Neuronal stem cell (in vitro differentiated cells): Measurements from ENCODE around the gene PIK3C2B.
"Not testable (repeated sequence)": the region's sequence is repeated elsewhere in the genome, so short reads cannot be mapped to it uniquely, and the experiment has no call there.

ENCODE experiments used
- DNase-seq: peaks from one replicate; pipeline ENCODE4 v3.0.0-alpha.2; 2013; ENCODE audit warnings: low spot score
- H2AFZ ChIP-seq: one replicate; pipeline ENCODE4 v1.6.1; 2013; ENCODE audit warnings: mild to moderate bottlenecking, low read length, inconsistent platforms
- H2AK5ac ChIP-seq: 2 replicates; pipeline ENCODE4 v1.6.1; 2013; ENCODE audit warnings: low read depth, mild to moderate bottlenecking, inconsistent platforms, low read length, moderate library complexity, mixed read lengths
- H2BK120ac ChIP-seq: 2 replicates; pipeline ENCODE4 v1.6.1; 2013; ENCODE audit warnings: low read depth, mild to moderate bottlenecking, inconsistent platforms, low read length, moderate library complexity, mixed read lengths
- H2BK12ac ChIP-seq: one replicate; pipeline ENCODE4 v1.6.1; 2013; ENCODE audit warnings: low read length, inconsistent platforms
- H2BK15ac ChIP-seq: 2 replicates; pipeline ENCODE4 v1.6.1; 2013; ENCODE audit warnings: mild to moderate bottlenecking, low read length, inconsistent platforms, mixed read lengths
- H2BK5ac ChIP-seq: one replicate; pipeline ENCODE4 v1.6.1; 2013; ENCODE audit warnings: inconsistent platforms, mild to moderate bottlenecking, low read length, moderate library complexity
- H3K14ac ChIP-seq: one replicate; pipeline ENCODE4 v1.6.1; 2013; ENCODE audit warnings: low read length, inconsistent platforms
- H3K18ac ChIP-seq: 2 replicates; pipeline ENCODE4 v1.6.1; 2013; ENCODE audit warnings: low read length, inconsistent platforms
- H3K23ac ChIP-seq: 2 replicates; pipeline ENCODE4 v1.6.1; 2013; ENCODE audit warnings: low read depth, mild to moderate bottlenecking, mixed read lengths, low read length, inconsistent platforms; ENCODE audit not compliant: poor library complexity
- H3K27ac ChIP-seq: replicated peaks from 3 replicates; pipeline ENCODE4 v1.5.1; 2013; ENCODE audit warnings: low read length, inconsistent platforms
- H3K27me3 ChIP-seq, 3 experiments: 2 replicates each; pipeline ENCODE4 v1.6.1; 2013; ENCODE audit warnings: low read length in 3 of 3, mild to moderate bottlenecking in 2 of 3, inconsistent platforms in 1 of 3, low read depth in 1 of 3, mixed read lengths in 1 of 3, moderate library complexity in 1 of 3; ENCODE audit not compliant: control insufficient read depth in 3 of 3, insufficient read depth in 3 of 3
- H3K36me3 ChIP-seq, 2 donors: replicated peaks in 1 of 2; 2 replicates each; pipeline ENCODE4 v1.6.1; 2013; ENCODE audit warnings: low read length in 2 of 2; ENCODE audit not compliant: control insufficient read depth in 2 of 2, insufficient read depth in 2 of 2
- H3K4ac ChIP-seq: 2 replicates; pipeline ENCODE4 v1.6.1; 2013; ENCODE audit warnings: inconsistent platforms, mild to moderate bottlenecking, low read length, moderate library complexity
- H3K4me1 ChIP-seq, 2 donors: 1 replicate in 1 of 2; 2 replicates in 1 of 2; pipeline ENCODE4 v1.6.1; 2013; ENCODE audit warnings: low read length in 2 of 2, low read depth in 1 of 2; ENCODE audit not compliant: control insufficient read depth in 2 of 2, insufficient read depth in 1 of 2
- H3K4me2 ChIP-seq: one replicate; pipeline ENCODE4 v1.6.1; 2013; ENCODE audit warnings: mild to moderate bottlenecking, low read length, inconsistent platforms; ENCODE audit not compliant: insufficient read depth, poor library complexity, severe bottlenecking
- H3K4me3 ChIP-seq, 2 donors: 2 replicates each; pipeline ENCODE4 v1.5.1; 2013; ENCODE audit warnings: low read length in 2 of 2, mild to moderate bottlenecking in 2 of 2, inconsistent platforms in 1 of 2, moderate library complexity in 1 of 2
- H3K79me1 ChIP-seq: one replicate; pipeline ENCODE4 v1.6.1; 2013; ENCODE audit warnings: low read depth, mild to moderate bottlenecking, inconsistent platforms, low read length, moderate library complexity
- H3K9ac ChIP-seq: one replicate; pipeline ENCODE4 v1.6.1; 2013; ENCODE audit warnings: mild to moderate bottlenecking, low read depth, low read length, inconsistent platforms; ENCODE audit not compliant: poor library complexity
- H3K9me3 ChIP-seq, 2 donors: replicated peaks in 1 of 2; 2 replicates each; pipeline versions ENCODE3 to v1.6.1; 2013; ENCODE audit warnings: low read length in 2 of 2, mild to moderate bottlenecking in 2 of 2, inconsistent platforms in 1 of 2, low read depth in 1 of 2, mixed read lengths in 1 of 2, moderate library complexity in 1 of 2; ENCODE audit not compliant: control insufficient read depth in 2 of 2, insufficient read depth in 1 of 2
- H4K8ac ChIP-seq: one replicate; pipeline ENCODE4 v1.6.1; 2013; ENCODE audit warnings: low read depth, mild to moderate bottlenecking, inconsistent platforms, low read length, moderate library complexity
- H4K91ac ChIP-seq: one replicate; pipeline ENCODE4 v1.6.1; 2013; ENCODE audit warnings: low read length, low read depth, mild to moderate bottlenecking, inconsistent platforms; ENCODE audit not compliant: poor library complexity
- WGBS, 2 donors: extraction: QIAGEN DNeasy Blood & Tissue Kit; methylation state at CpG; one replicate each; pipeline ENCODE4 v1.1.7; 2013; ENCODE audit warnings: missing lambda C conversion rate in 2 of 2, mixed read lengths in 1 of 2; ENCODE audit not compliant: insufficient read length in 2 of 2, insufficient replicate concordance in 1 of 2; ENCODE audit errors: extremely low coverage in 2 of 2; 5-methylcytosine and 5-hydroxymethylcytosine counted together

Gene PIK3C2B

DNA sequence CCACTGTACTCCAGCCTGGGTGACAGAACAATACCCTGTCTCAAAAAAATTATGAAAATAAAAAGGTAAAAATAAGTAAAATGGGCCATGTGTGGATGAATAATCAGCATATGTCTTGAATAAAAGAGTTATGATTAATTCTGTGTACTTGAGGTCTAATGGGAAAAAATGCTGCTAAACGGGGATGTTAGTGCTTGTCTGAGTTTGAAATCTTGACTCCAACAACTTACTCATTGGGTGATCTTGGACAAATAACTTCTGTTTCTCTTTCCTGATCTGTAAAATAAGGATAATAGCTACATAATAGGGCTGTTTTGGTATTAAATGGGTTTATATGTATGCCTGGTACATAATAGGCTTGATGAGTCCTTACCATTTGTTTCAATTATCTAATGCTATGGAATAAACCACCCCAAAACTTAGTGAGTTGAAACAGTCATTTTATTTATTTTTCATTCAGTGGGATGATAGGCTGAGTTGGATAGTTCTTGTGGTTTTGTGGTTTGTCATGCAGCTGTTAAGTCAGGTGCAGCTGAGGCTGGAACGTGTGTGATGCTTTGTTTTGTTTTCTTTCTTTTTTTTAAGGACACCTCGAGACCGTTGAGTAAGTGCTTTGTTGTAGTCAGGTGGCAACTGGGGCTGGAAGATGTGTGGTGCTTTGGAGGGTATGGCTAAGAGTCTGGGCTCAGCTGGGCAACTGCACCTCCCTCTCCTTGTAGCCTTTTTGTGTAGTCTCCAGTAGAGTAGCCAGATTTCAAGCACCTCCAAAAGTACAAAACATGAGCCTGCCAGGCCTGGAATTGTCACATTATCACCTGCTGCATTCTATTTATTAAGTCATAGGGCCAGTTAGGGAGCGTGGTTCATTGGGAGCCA is 26.5 kb upstream of the PIK3C2B start:
- no peak overlapping the region for H3K18ac ChIP-seq
- no peak overlapping the region for H3K27ac ChIP-seq
- H3K4me2 ChIP-seq: no peak overlapping the region
- H2BK15ac ChIP-seq: no peak overlapping the region
- H3K36me3 ChIP-seq: peaks cover 8 to 70% of the 10 kb centered on the region in 2 donors
- no peak overlapping the region for H4K91ac ChIP-seq
- H3K27me3 ChIP-seq: no peaks in the 10 kb centered on the region
- no peak overlapping the region for H3K4ac ChIP-seq
- H3K4me3 ChIP-seq: no peak overlapping the region
- no peak overlapping the region for H4K8ac ChIP-seq
- no peak overlapping the region for H2BK5ac ChIP-seq
- no CpG with 5 or more reads among the region's 5 CpGs for WGBS, 2 donors
- H2BK12ac ChIP-seq: no peak overlapping the region
- no peak overlapping the region for H3K14ac ChIP-seq
- DNase-seq: no peak
- H2AK5ac ChIP-seq: no peak overlapping the region
- H2AFZ ChIP-seq: no peak overlapping the region
- no peaks in the 10 kb centered on the region for H3K4me1 ChIP-seq
- H3K9me3 ChIP-seq: peaks cover 0 to 19% of the 10 kb centered on the region in 2 donors
- no peak overlapping the region for H3K23ac ChIP-seq
- peaks cover 14% of the 10 kb centered on the region for H3K79me1 ChIP-seq
- H2BK120ac ChIP-seq: no peak overlapping the region
- H3K9ac ChIP-seq: no peak overlapping the region

DNA sequence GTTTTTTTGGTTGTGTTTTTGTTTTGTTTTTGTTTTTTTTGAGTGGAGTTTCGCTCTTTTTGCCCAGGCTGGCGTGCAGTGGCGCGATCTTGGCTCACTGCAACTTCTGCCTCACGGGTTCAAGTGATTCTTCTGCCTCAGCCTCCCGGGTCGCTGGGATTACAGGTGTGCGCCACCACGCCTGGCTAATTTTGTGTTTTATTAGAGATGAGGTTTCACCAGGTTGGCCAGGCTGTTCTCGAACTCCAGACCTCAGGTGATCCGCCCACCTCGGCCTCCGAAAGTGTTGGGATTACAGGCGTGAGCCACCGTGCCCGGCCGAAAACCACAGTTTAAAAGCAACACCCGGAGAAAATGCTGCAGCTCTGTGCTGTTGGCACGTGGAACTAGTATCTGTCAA is 22.8 kb upstream of the PIK3C2B start:
- peaks cover 12% of the 10 kb centered on the region for H3K79me1 ChIP-seq
- H2AFZ ChIP-seq, H3K18ac ChIP-seq, H3K4ac ChIP-seq, H2AK5ac ChIP-seq, H3K14ac ChIP-seq, H4K91ac ChIP-seq, H4K8ac ChIP-seq, H3K4me1 ChIP-seq, H2BK15ac ChIP-seq, H2BK120ac ChIP-seq, H3K9me3 ChIP-seq, H3K27ac ChIP-seq, H2BK12ac ChIP-seq, H3K23ac ChIP-seq, DNase-seq, H3K9ac ChIP-seq, H3K27me3 ChIP-seq, H2BK5ac ChIP-seq: not testable (repeated sequence)
- H3K4me3 ChIP-seq: peak overlapping the region in 1 of 2 donors; percentile 65
- peak overlapping the region; percentile 14 for H3K4me2 ChIP-seq
- no CpG with 5 or more reads among the region's 19 CpGs for WGBS, 2 donors
- peaks cover 5 to 39% of the 10 kb centered on the region in 2 donors for H3K36me3 ChIP-seq

DNA sequence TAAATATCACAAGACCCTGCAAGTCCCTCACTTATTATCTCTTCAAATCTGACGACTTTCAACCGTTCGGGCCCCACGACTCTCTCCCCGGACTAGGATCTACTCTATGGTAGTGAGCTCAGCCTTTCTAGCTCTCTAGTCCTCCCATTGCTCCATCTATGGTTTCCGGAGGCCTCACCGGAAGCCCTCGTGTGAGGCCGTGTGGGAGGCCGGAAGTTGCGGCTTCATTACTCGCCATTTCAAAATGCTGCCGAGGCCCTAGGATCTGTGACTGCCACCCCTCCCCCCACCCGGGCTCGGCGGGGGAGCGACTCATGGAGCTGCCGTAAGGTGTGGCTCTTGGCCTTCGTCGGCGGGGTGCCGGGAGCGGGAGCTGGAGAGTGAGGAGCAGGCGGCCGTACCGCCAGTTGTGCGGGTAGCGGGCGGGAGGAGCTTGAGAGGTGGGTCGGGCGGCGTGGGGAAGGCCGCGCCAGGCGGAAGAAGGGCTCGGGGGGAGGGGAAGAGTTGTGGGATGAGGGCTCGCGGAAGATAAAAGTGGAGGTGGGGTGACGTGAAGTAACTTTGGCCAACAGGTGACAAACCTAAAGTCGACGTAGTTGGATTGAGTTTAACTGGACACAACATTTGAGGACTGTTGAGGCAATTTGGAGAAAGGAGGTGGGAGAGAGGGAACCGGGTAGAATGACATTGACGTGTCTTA is 21.7 kb upstream of the PIK3C2B start, which contains the start of gene MDM4:
MDM4 (plus strand) TSS at position 227 of the 700 bp plus-strand sequence. CDS start 9,113 bp downstream, outside the sequence.
- WGBS, 2 donors: no CpG with 5 or more reads among the region's 43 CpGs
- H3K4me1 ChIP-seq: no peaks in the 10 kb centered on the region
- H2BK12ac ChIP-seq: no peak within 1 kb of the TSS
- H2AK5ac ChIP-seq: peak within 1 kb of the TSS; percentile 91
- peak within 1 kb of the TSS; percentile 100 for H3K18ac ChIP-seq
- no peak within 1 kb of the TSS for H2BK15ac ChIP-seq
- peaks cover 12% of the 10 kb centered on the region for H3K79me1 ChIP-seq
- peak; percentile 87 for DNase-seq
- H2BK5ac ChIP-seq: no peak within 1 kb of the TSS
- H3K9me3 ChIP-seq: no peaks in the 10 kb centered on the region
- H2BK120ac ChIP-seq: peak within 1 kb of the TSS; percentile 69
- peak within 1 kb of the TSS; percentile 95 for H3K23ac ChIP-seq
- peaks cover 5 to 34% of the 10 kb centered on the region in 2 donors for H3K36me3 ChIP-seq
- peak within 1 kb of the TSS; percentile 61 for H3K4me2 ChIP-seq
- H4K91ac ChIP-seq: no peak within 1 kb of the TSS
- H3K14ac ChIP-seq: peak within 1 kb of the TSS; percentile 83
- H3K27ac ChIP-seq: peak within 1 kb of the TSS; percentile 71
- H3K4ac ChIP-seq: no peak within 1 kb of the TSS
- peak within 1 kb of the TSS; percentile 99 for H3K9ac ChIP-seq
- H3K4me3 ChIP-seq: peak within 1 kb of the TSS; percentile 65 to 95
- peak within 1 kb of the TSS; percentile 92 for H2AFZ ChIP-seq
- H4K8ac ChIP-seq: no peak within 1 kb of the TSS
- no peaks in the 10 kb centered on the region for H3K27me3 ChIP-seq

DNA sequence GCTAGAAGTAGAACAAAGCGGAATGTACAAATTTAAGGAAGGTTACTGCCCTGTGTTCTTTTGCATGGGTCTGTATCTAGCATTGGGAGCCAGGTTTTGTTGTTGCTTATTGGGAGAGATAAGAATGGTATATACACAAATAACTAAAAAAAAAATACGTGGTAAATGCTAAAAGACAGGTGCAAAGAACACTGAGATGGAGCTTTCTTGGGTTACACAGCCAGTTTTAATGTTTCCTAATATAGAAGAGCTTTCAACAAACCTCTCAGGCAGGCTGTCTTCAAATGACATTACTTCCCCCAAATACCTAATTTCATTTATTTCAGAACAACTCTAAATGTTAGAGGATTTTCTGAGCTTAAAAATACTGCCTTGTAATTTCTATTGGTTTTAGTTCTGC is 20.2 kb upstream of the PIK3C2B start:
- WGBS, 2 donors: no CpG with 5 or more reads among the region's 2 CpGs
- Histone ChIP-seq H3K23ac (no peak overlapping the region), H3K4me2 (no peak overlapping the region), H3K4me3 (no peak overlapping the region), H2AK5ac (no peak overlapping the region), H4K91ac (no peak overlapping the region), H3K36me3 (peaks cover 5 to 25% of the 10 kb centered on the region in 2 donors), H3K9ac (no peak overlapping the region), H3K14ac (no peak overlapping the region), H2BK120ac (no peak overlapping the region), H2AFZ (no peak overlapping the region), H3K4ac (no peak overlapping the region), H3K79me1 (peaks cover 12% of the 10 kb centered on the region), H4K8ac (no peak overlapping the region), H2BK5ac (no peak overlapping the region), H3K27ac (no peak overlapping the region), H2BK15ac (no peak overlapping the region), H3K4me1 (no peaks in the 10 kb centered on the region), H2BK12ac (no peak overlapping the region), H3K9me3 (no peaks in the 10 kb centered on the region), H3K18ac (no peak overlapping the region), H3K27me3 (no peaks in the 10 kb centered on the region)
- no peak for DNase-seq
